Endothelial cell of umbilical vein (primary cell): ENCODE results near the gene CEP43. TPM values are rescaled to one million over a fixed set of nuclear protein-coding genes. Genes with fewer than 3 reads are reported as not detected.

Source experiments
- BruUV-seq: library from RNA; stranded (reverse); fragments of 400-500 nt; replicated peaks from 2 replicates; lab custom pipeline; 2021; lab: Mats Ljungman, UMichigan
- CTCF ChIA-PET: fragments of 300-600, 350-600 bp; sonication (Branson Sonifier 250); formaldehyde crosslinking; loops from one replicate; lab custom pipeline; 2021; ENCODE audit warnings: antibody characterized with exemption, inconsistent platforms; lab: Charles Lee
- POLR2A ChIA-PET: fragments of 300-600, 350-600 bp; sonication (Branson Sonifier 250); formaldehyde crosslinking; loops from one replicate; lab custom pipeline; 2021; ENCODE audit warnings: antibody characterized with exemption, inconsistent platforms; lab: Charles Lee
- DNase-seq: peaks from one replicate; pipeline ENCODE4 v3.0.0-alpha.2; 2011; ENCODE audit warnings: low read depth, low spot score
- FAIRE-seq: peaks from 2 replicates; lab custom pipeline; 2011; peaks lifted over from hg19 to GRCh38; lab: Jason Lieb, UNC
- H2AFZ ChIP-seq: 2 replicates; pipeline ENCODE4 v1.6.0; 2012; ENCODE audit warnings: low read depth, low read length, control low read depth, inconsistent platforms
- H3K27ac ChIP-seq: 2 replicates; pipeline ENCODE4 v1.5.1; 2011; ENCODE audit warnings: low read depth, mild to moderate bottlenecking, control low read depth, low read length, moderate library complexity; ENCODE audit not compliant: insufficient read depth
- H3K27me3 ChIP-seq, 2 experiments: 2 replicates each; pipeline versions ENCODE4 v1.6.0 to v1.6.1; 2011; ENCODE audit warnings: low read length in 2 of 2, mixed read lengths in 1 of 2; ENCODE audit not compliant: control insufficient read depth in 2 of 2, insufficient read depth in 2 of 2
- H3K36me3 ChIP-seq, 2 experiments: 2 replicates in 1 of 2; 3 replicates in 1 of 2; pipeline ENCODE4 v1.5.1; 2011; ENCODE audit warnings: low read length in 2 of 2, mild to moderate bottlenecking in 1 of 2, moderate library complexity in 1 of 2; ENCODE audit not compliant: control insufficient read depth in 2 of 2, insufficient read depth in 2 of 2; ENCODE audit errors: extremely low read depth in 1 of 2
- H3K4me1 ChIP-seq: 3 replicates; pipeline ENCODE4 v1.5.1; 2011; ENCODE audit warnings: mild to moderate bottlenecking, low read length; ENCODE audit not compliant: control insufficient read depth, insufficient read depth; ENCODE audit errors: extremely low read depth
- H3K4me2 ChIP-seq: 2 replicates; pipeline ENCODE4 v1.6.1; 2011; ENCODE audit warnings: low read length, control low read depth, mixed read lengths; ENCODE audit not compliant: insufficient read depth
- H3K4me3 ChIP-seq, 3 experiments: fragments of 200-600 bp in 1 of 3; sonication (generic), shearing (Covaris generic) in 1 of 3; replicated peaks in 1 of 3; 2 replicates each; pipeline ENCODE4 v1.5.1; 2011 to 2016; ENCODE audit warnings: control low read depth in 3 of 3, low read length in 3 of 3, mild to moderate bottlenecking in 2 of 3, inconsistent platforms in 1 of 3, low read depth in 1 of 3, moderate library complexity in 1 of 3; ENCODE audit not compliant: insufficient read depth in 1 of 3
- H3K79me2 ChIP-seq: 2 replicates; pipeline ENCODE4 v1.6.0; 2012; ENCODE audit warnings: low read length, inconsistent platforms; ENCODE audit not compliant: control insufficient read depth, insufficient read depth
- H3K9ac ChIP-seq: replicated peaks from 2 replicates; pipeline ENCODE3; 2011; ENCODE audit warnings: low read length, control low read depth; ENCODE audit not compliant: insufficient read depth; ENCODE audit errors: extremely low read depth
- H3K9me1 ChIP-seq: replicated peaks from 3 replicates; pipeline ENCODE4 v1.6.0; 2011; ENCODE audit warnings: mild to moderate bottlenecking, low read length; ENCODE audit not compliant: control insufficient read depth, insufficient read depth; ENCODE audit errors: extremely low read depth
- H3K9me3 ChIP-seq: replicated peaks from 2 replicates; pipeline ENCODE4 v1.5.1; 2012; ENCODE audit warnings: low read length, inconsistent platforms; ENCODE audit not compliant: control insufficient read depth, insufficient read depth
- H4K20me1 ChIP-seq: replicated peaks from 2 replicates; pipeline ENCODE3; 2011; ENCODE audit warnings: mild to moderate bottlenecking, low read length; ENCODE audit not compliant: control insufficient read depth, insufficient read depth; ENCODE audit errors: extremely low read depth
- CTCF ChIP-seq, 2 donors: IDR thresholded peaks; 1 replicate in 1 of 2; 2 replicates in 1 of 2; pipeline ENCODE4 v1.5.1; 2011; ENCODE audit warnings: low read length in 2 of 2, mild to moderate bottlenecking in 2 of 2, moderate library complexity in 2 of 2, control low read depth in 1 of 2, inconsistent platforms in 1 of 2, low read depth in 1 of 2; ENCODE audit not compliant: insufficient read depth in 1 of 2; ENCODE audit errors: extremely low read depth in 1 of 2
- EZH2 ChIP-seq: IDR thresholded peaks from 2 replicates; pipeline ENCODE4 v1.6.1; 2012; ENCODE audit warnings: borderline replicate concordance, low read depth, mild to moderate bottlenecking, moderate library complexity, low read length, inconsistent platforms; ENCODE audit not compliant: severe bottlenecking
- FOS ChIP-seq: IDR thresholded peaks from 2 replicates; pipeline ENCODE4 v1.6.1; 2011; ENCODE audit warnings: mild to moderate bottlenecking, low read length, moderate library complexity, borderline replicate concordance; ENCODE audit not compliant: insufficient read depth
- GATA2 ChIP-seq: IDR thresholded peaks from 2 replicates; pipeline ENCODE4 v1.7.0; 2011; ENCODE audit warnings: low read depth, mild to moderate bottlenecking, moderate library complexity, mixed read lengths, low read length; ENCODE audit not compliant: insufficient read length, insufficient read depth
- JUN ChIP-seq: IDR thresholded peaks from 2 replicates; pipeline ENCODE4 v1.6.1; 2011; ENCODE audit warnings: borderline replicate concordance, low read depth; ENCODE audit not compliant: insufficient read length, insufficient read depth
- MAX ChIP-seq: IDR thresholded peaks from 2 replicates; pipeline ENCODE4 v1.6.1; 2011; ENCODE audit not compliant: insufficient read depth, insufficient read length
- MYC ChIP-seq: IDR thresholded peaks from one replicate; pipeline ENCODE4 v1.6.1; 2011; ENCODE audit warnings: mild to moderate bottlenecking, low read depth, low read length
- POLR2A ChIP-seq: IDR thresholded peaks from 2 replicates; pipeline ENCODE4 v1.6.1; 2012; ENCODE audit warnings: low read depth, mild to moderate bottlenecking, control low read depth, low read length
- POLR2AphosphoS5 ChIP-seq: IDR thresholded peaks from 2 replicates; pipeline ENCODE4 v1.6.1; 2012; ENCODE audit warnings: low read depth, mild to moderate bottlenecking, control low read depth, low read length, moderate library complexity; ENCODE audit not compliant: insufficient read depth
- dilution Hi-C: fragments of 300-500 bp; cut with MboI; formaldehyde crosslinking; loops from one replicate; pipeline ENCODE4 v1.15.0; 2019; ENCODE audit warnings: low sequenced_read_pairs; ENCODE audit not compliant: extremely low pct_ligation_motif_present
- intact Hi-C: fragments of 100-400 bp; cut with micrococcal nuclease; formaldehyde crosslinking; loops from one replicate; pipeline ENCODE4 v1.10.0; 2022
- polyA plus RNA-seq, 4 experiments: library from polyadenylated mRNA; depleted of rRNA in 3 of 4; stranded (reverse) in 3 of 4; unstranded in 1 of 4; fragments of >200 nt; gene quantifications; 2 replicates each; pipeline versions ENCODE4 v1.2.1 to v1.2.3, GENCODE V29; 2011 to 2012; ENCODE audit warnings: missing spikeins in 1 of 4
- total RNA-seq: library from RNA; stranded (reverse); gene quantifications from 2 replicates; pipeline ENCODE4 v1.2.3, GENCODE V29; 2021

CEP43 gene
- total and polyA plus RNA-seq, 2 donors (not counting 3 experiments of a cell fraction or from before 2014, with no cell fraction given) = 6.5 to 22.5 TPM

- peaks cover 8% of the 10 kb centered on the region for H3K4me1 ChIP-seq
- no peaks in the 10 kb centered on the region for H3K9me3 ChIP-seq
- peaks cover 21% of the 10 kb centered on the region for H3K79me2 ChIP-seq
- H2AFZ ChIP-seq = no peak overlapping the region
- FAIRE-seq = no peak
- no peaks in the 10 kb centered on the region for H4K20me1 ChIP-seq
- H3K9ac ChIP-seq = no peak overlapping the region
- dilution Hi-C loops = no loop called here
- no peak for DNase-seq
- ChIA-PET POLR2A (no interaction called here), CTCF (interaction anchor here (1.0 kb wide), 1 partner anchor 16 kb away, joined by 4 read pairs; no protein-coding TSS in a partner anchor)
- no peak overlapping the region for H3K4me2 ChIP-seq
- H3K4me3 ChIP-seq = no peak overlapping the region
- no TSS peak for BruUV-seq
- intact Hi-C loops = no loop called here
- no peaks in the 10 kb centered on the region for H3K27me3 ChIP-seq
- no peaks in the 10 kb centered on the region for H3K9me1 ChIP-seq
- TF ChIP-seq JUN = no peak
- no peak for TF ChIP-seq GATA2
- TF ChIP-seq FOS = no peak
- TF ChIP-seq EZH2 = no peak
- TF ChIP-seq POLR2A = no peak
- TF ChIP-seq MAX = no peak
- TF ChIP-seq MYC = no peak
- no peak for TF ChIP-seq POLR2AphosphoS5
- no peak for TF ChIP-seq CTCF (IDR thresholded peaks at IDR 0.05; ENCODE audit: extremely low read depth in 1 of 2, insufficient read depth in 1 of 2, low read depth in 1 of 2, low read length in 2 of 2)
- H3K36me3 ChIP-seq = peaks cover 0 to 4% of the 10 kb centered on the region in 2 experiments
- no peak overlapping the region for H3K27ac ChIP-seq
Measured at GRCh38 chr6:167005350-167006159, 6.4 kb downstream of the CEP43 start.
